ENCODE measurements around the gene MTARC1.

DNA sequence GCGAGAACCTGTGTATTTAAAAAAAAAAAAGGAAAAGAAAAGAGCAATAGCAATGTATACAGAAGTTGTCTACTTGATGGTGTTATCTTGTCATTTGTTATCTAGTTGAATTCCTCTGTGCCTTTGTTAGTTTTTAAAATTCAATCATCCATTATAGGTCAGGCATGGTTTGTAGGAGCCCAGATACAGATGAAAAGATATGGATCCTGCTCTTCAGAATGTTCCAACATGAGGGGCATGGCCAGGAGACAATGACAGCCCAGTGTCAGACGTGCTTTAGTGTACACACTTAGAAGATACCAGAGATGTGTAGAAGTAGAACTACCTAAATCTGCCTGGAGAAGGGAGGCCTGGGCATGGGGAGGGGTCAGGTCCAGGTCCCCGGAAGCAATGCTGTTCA, 22.0 kb upstream of the MTARC1 start:
- TF ChIP-seq, protein P1, sequence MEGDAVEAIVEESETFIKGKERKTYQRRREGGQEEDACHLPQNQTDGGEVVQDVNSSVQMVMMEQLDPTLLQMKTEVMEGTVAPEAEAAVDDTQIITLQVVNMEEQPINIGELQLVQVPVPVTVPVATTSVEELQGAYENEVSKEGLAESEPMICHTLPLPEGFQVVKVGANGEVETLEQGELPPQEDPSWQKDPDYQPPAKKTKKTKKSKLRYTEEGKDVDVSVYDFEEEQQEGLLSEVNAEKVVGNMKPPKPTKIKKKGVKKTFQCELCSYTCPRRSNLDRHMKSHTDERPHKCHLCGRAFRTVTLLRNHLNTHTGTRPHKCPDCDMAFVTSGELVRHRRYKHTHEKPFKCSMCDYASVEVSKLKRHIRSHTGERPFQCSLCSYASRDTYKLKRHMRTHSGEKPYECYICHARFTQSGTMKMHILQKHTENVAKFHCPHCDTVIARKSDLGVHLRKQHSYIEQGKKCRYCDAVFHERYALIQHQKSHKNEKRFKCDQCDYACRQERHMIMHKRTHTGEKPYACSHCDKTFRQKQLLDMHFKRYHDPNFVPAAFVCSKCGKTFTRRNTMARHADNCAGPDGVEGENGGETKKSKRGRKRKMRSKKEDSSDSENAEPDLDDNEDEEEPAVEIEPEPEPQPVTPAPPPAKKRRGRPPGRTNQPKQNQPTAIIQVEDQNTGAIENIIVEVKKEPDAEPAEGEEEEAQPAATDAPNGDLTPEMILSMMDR (IDR thresholded peaks at IDR 0.05; ENCODE audit: low read depth, low read length), result no peak
- no peak for TF ChIP-seq EZH2phosphoT487 (IDR thresholded peaks at IDR 0.05; ENCODE audit: low read depth)
